GM23248 (cell line): Measurements from ENCODE around the gene DIMT1. TPM values are rescaled to one million over a fixed set of nuclear protein-coding genes. Genes with fewer than 3 reads are reported as not detected.

Experiments
- DNase-seq: peaks from one replicate; pipeline ENCODE4 v3.0.0-alpha.2; 2015
- H2AFZ ChIP-seq: fragments of 200-600 bp; sonication (generic); 2 replicates; pipeline ENCODE4 v1.6.1; 2016; ENCODE audit warnings: antibody characterized with exemption
- H3F3A ChIP-seq: fragments of 200-600 bp; sonication (generic); 2 replicates; pipeline ENCODE4 v1.6.1; 2016; ENCODE audit warnings: mild to moderate bottlenecking, antibody characterized with exemption, mixed run types; ENCODE audit not compliant: insufficient read depth
- H3K27ac ChIP-seq: fragments of 200-600 bp; sonication (generic); 2 replicates; pipeline ENCODE4 v1.5.1; 2016; ENCODE audit warnings: mild to moderate bottlenecking
- H3K27me3 ChIP-seq: fragments of 200-600 bp; sonication (generic); replicated peaks from 2 replicates; pipeline ENCODE4 v1.6.1; 2016; ENCODE audit warnings: mild to moderate bottlenecking; ENCODE audit not compliant: insufficient read depth
- H3K36me3 ChIP-seq: fragments of 200-600 bp; sonication (generic); 2 replicates; pipeline ENCODE4 v1.6.1; 2016; ENCODE audit warnings: low read depth, mild to moderate bottlenecking
- H3K4me1 ChIP-seq: fragments of 200-600 bp; sonication (generic); 2 replicates; pipeline ENCODE4 v1.6.1; 2016; ENCODE audit warnings: mild to moderate bottlenecking; ENCODE audit not compliant: insufficient read depth
- H3K4me2 ChIP-seq: fragments of 200-600 bp; sonication (generic); one replicate; pipeline ENCODE4 v1.6.1; 2016; ENCODE audit warnings: mild to moderate bottlenecking; ENCODE audit not compliant: unreplicated experiment
- H3K4me3 ChIP-seq: fragments of 200-600 bp; sonication (generic); 2 replicates; pipeline ENCODE4 v1.5.1; 2016; ENCODE audit warnings: mild to moderate bottlenecking
- H3K79me2 ChIP-seq: fragments of 200-600 bp; sonication (generic); 2 replicates; pipeline ENCODE4 v1.6.1; 2016; ENCODE audit warnings: mild to moderate bottlenecking; ENCODE audit not compliant: insufficient read depth
- H3K9ac ChIP-seq: fragments of 200-600 bp; sonication (generic); 2 replicates; pipeline ENCODE4 v1.6.1; 2016; ENCODE audit warnings: mild to moderate bottlenecking
- H3K9me2 ChIP-seq: fragments of 200-600 bp; sonication (generic); 2 replicates; pipeline ENCODE4 v1.6.1; 2016; ENCODE audit warnings: mixed run types, mild to moderate bottlenecking, moderate library complexity; ENCODE audit not compliant: insufficient read depth
- H3K9me3 ChIP-seq: fragments of 200-600 bp; sonication (generic); one replicate; pipeline ENCODE4 v1.6.1; 2017; ENCODE audit warnings: low read depth
- H4K20me1 ChIP-seq: fragments of 200-600 bp; sonication (generic); 2 replicates; pipeline ENCODE4 v1.6.0; 2016; ENCODE audit not compliant: insufficient read depth
- EZH2 ChIP-seq: fragments of 200-600 bp; sonication (generic); IDR thresholded peaks from 2 replicates; pipeline ENCODE4 v1.6.1; 2018; ENCODE audit warnings: antibody characterized with exemption, mild to moderate bottlenecking; ENCODE audit not compliant: insufficient read depth, poor library complexity, severe bottlenecking
- EZH2phosphoT487 ChIP-seq: fragments of 200-600 bp; sonication (generic); IDR thresholded peaks from 2 replicates; pipeline ENCODE4 v1.6.1; 2018; ENCODE audit warnings: antibody characterized with exemption, moderate library complexity, mild to moderate bottlenecking, low read depth; ENCODE audit not compliant: insufficient read depth
- WGBS, 2 experiments: methylation state at CpG; one replicate each; pipeline ENCODE4 v1.1.6; 2015 to 2017; ENCODE audit warnings: low lambda C conversion rate in 2 of 2, low coverage in 1 of 2; ENCODE audit errors: missing lambda C conversion rate in 2 of 2; 5-methylcytosine and 5-hydroxymethylcytosine counted together
- in situ Hi-C: fragments of 300-500 bp; cut with MboI; formaldehyde crosslinking; loops from 2 replicates; pipeline ENCODE4 v1.15.0; 2020
- polyA plus RNA-seq: library from polyadenylated mRNA; unstranded; fragments of >200 nt; fragmentation: Nextera tagmentation; extraction: Ambion mirVana; gene quantifications from 2 replicates; pipeline ENCODE4 v1.2.1, GENCODE V29; 2016
- total RNA-seq: library from RNA; depleted of rRNA; stranded (reverse); fragments of >200 nt; shearing (Covaris generic); gene quantifications from 2 replicates; pipeline ENCODE4 v1.2.3, GENCODE V29; 2014

Gene DIMT1
- total and polyA plus RNA-seq, 2 experiments from 2014 or later, result 41.7 to 65.0 TPM

DNA sequence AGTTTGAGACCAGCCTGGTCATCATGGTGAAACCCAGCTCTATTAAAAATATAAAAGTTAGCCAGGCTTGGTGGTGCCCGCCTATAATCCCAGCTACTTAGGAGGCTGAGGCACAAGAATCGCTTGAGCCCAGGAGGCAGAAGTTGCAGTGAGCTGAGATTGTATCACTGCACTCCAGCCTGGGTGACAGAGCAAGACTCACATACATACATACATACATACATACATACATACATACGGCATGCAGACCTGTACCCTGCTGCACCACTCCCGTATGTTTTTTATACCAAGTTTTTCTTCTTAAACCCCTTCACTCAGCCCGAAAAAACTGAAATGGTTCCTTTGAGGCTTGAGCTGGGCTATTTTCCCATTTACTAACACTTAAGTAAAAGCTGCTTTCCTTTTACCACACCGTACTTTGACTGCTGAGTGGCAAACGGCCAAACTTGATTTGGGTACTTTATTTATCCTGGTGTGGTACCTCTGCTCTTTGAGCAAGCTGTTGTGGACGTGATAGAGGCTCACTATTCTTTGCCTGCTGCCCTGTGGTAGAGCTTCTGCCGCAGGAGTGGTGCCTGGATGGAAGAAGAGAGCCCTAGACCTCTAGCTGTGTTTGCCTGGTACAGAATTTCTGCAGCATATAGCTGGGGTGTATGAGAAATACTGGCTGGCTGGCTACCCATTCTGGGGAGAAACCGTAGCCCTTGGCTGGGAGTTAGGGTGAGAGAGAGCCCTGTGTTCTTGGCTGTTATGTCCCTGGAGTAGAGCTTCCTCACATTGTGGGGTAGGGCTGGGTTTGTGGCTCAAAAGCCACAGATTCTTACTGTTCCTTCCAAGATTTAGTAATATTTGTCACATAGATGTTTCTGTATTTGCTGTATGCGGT is 28.3 kb upstream of the DIMT1 start:
- Histone ChIP-seq H3F3A (no peaks in the 10 kb centered on the region), H3K4me3 (no peak overlapping the region), H3K9me3 (no peaks in the 10 kb centered on the region), H3K9me2 (no peaks in the 10 kb centered on the region), H3K36me3 (no peaks in the 10 kb centered on the region), H3K4me1 (peaks cover 4% of the 10 kb centered on the region; the same call in 1 of the 2 replicates), H3K4me2 (no peak overlapping the region), H2AFZ (0 out of 2 replicates have a peak overlapping the region, but pooled peaks have one; percentile 1), H3K79me2 (peaks cover 93% of the 10 kb centered on the region), H3K27me3 (no peaks in the 10 kb centered on the region), H3K27ac (no peak overlapping the region), H4K20me1 (no peaks in the 10 kb centered on the region), H3K9ac (no peak overlapping the region)
- no peak for TF ChIP-seq EZH2phosphoT487
- no peak for TF ChIP-seq EZH2
- in situ Hi-C loops, result no loop called here
- WGBS, 2 experiments, result 57 to 61% methylated on average over 11 of the region's 11 CpGs
- DNase-seq, result peak; percentile 29

DNA sequence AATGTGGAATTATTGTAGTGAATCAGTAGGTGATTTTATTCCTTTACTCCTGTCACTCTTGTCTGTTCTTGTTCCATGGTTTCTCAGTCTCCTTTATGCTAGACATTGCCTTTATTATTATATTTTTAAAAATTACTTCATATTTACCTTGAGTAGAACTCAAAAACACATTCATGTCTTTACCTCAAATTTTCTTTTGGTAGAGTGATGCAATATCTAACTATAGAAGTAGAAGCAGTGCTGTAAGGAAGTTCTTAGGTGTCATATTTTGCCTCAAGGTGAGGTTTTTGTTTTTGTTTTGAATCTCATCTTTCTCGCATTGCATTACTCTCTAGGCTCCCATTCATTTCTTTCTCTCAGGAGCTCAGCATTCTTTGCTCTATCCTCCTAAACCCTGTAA is 21.1 kb upstream of the DIMT1 start:
- H3K4me1 ChIP-seq, result no peaks in the 10 kb centered on the region
- no peaks in the 10 kb centered on the region for H3K27me3 ChIP-seq
- no peaks in the 10 kb centered on the region for H3K9me2 ChIP-seq
- 94 to 100% methylated on average over 1 of the region's 1 CpG for WGBS, 2 experiments
- H3K9me3 ChIP-seq, result no peaks in the 10 kb centered on the region
- peaks cover 96% of the 10 kb centered on the region for H3K79me2 ChIP-seq
- no peak overlapping the region for H2AFZ ChIP-seq
- no peak for DNase-seq
- peaks cover 5% of the 10 kb centered on the region for H4K20me1 ChIP-seq
- TF ChIP-seq EZH2, result no peak
- TF ChIP-seq EZH2phosphoT487, result no peak
- H3K36me3 ChIP-seq, result no peaks in the 10 kb centered on the region
- no peak overlapping the region for H3K4me2 ChIP-seq
- H3K4me3 ChIP-seq, result no peak overlapping the region
- H3K9ac ChIP-seq, result no peak overlapping the region
- in situ Hi-C loops, result no loop called here
- no peak overlapping the region for H3K27ac ChIP-seq
- H3F3A ChIP-seq, result no peaks in the 10 kb centered on the region

DNA sequence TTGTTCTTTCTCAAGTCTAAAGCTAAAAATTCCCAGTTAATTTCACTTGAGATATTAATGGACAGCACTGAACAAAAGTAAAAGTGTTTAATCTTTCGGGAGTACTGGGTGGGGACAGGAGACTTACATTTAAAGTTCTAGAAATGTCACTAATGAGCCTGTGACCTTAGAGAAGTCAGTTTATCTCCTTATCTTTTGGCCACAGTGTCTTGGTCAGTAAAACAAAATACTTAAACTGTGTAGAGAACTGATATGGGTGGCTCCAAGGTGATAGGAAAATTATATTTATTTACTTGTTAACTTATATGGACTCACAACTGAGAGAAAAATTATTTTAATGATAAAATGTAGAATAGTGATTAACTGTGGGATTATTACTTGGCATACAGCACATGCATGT is 17.7 kb upstream of the DIMT1 start:
- in situ Hi-C loops, result no loop called here
- TF ChIP-seq EZH2phosphoT487, result no peak
- no peak for TF ChIP-seq EZH2
- H3F3A ChIP-seq, result no peaks in the 10 kb centered on the region

DNA sequence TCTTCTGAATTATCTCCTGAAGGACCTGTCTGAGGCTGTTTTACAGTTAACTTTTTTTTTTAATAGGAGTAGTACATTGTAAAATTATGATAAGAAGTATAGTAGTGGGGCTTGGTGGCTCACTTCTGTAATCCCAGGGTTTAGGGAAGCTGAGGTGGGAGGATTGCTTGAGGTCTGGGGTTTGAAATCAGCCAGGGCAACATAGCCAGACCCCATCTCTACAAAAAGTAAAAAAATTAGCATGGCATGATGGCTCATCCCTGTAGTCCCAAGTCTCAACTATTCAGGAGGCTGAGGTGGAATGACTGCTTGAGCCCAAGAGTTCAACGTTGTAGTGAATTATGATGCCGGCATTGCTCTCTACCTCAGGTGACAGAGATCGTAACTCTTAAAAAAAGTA is 15.9 kb upstream of the DIMT1 start:
- no peak overlapping the region for H3K9ac ChIP-seq
- no peak for DNase-seq
- no peaks in the 10 kb centered on the region for H3K9me3 ChIP-seq
- no peak overlapping the region for H2AFZ ChIP-seq
- no peak overlapping the region for H3K27ac ChIP-seq
- 85% methylated on average over 3 of the region's 3 CpGs for WGBS, 2 experiments
- H4K20me1 ChIP-seq, result no peaks in the 10 kb centered on the region; the same call in 1 of the 2 replicates
- H3K27me3 ChIP-seq, result no peaks in the 10 kb centered on the region
- H3F3A ChIP-seq, result no peaks in the 10 kb centered on the region
- H3K36me3 ChIP-seq, result no peaks in the 10 kb centered on the region
- H3K9me2 ChIP-seq, result no peaks in the 10 kb centered on the region
- no peak overlapping the region for H3K4me3 ChIP-seq
- peaks cover 98% of the 10 kb centered on the region for H3K79me2 ChIP-seq
- TF ChIP-seq EZH2phosphoT487 (no peak), EZH2 (no peak)
- in situ Hi-C loops, result no loop called here
- H3K4me1 ChIP-seq, result no peaks in the 10 kb centered on the region; the same call in 1 of the 2 replicates
- no peak overlapping the region for H3K4me2 ChIP-seq

More for the DNA sequence above, 17.7 kb upstream of the DIMT1 start:
- Histone ChIP-seq H3K9me2 (no peaks in the 10 kb centered on the region), H3K79me2 (peaks cover 98% of the 10 kb centered on the region), H3K4me1 (no peaks in the 10 kb centered on the region), H3K9ac (no peak overlapping the region), H4K20me1 (peaks cover 5% of the 10 kb centered on the region), H3K27ac (no peak overlapping the region), H3K27me3 (no peaks in the 10 kb centered on the region), H3K4me2 (no peak overlapping the region), H3K4me3 (no peak overlapping the region), H3K9me3 (no peaks in the 10 kb centered on the region), H3K36me3 (no peaks in the 10 kb centered on the region), H2AFZ (no peak overlapping the region)
- no peak for DNase-seq
- WGBS, 2 experiments, result 94 to 95% methylated on average over 1 of the region's 1 CpG
